ENCODE measurements around the gene RPL19.

Gene RPL19

DNA sequence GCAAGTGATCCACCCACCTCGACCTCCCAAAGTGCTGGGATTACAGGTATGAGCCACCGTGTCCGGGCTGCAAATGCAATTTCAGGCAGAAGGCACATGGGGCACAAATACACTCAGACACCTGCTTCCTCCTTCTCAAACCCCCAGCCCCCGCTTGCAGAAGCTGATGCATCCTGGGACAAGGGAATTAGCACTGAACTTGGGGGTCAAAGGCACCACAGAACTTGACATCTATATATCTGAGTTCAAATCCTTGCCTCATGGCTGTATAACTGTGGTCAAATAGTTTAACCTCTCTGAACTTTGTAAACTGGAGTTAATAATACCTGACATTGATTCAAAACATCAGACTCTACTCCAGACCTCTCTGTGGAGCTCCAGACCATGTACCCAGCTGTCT is 30.0 kb upstream of the RPL19 start:
- ChIA-PET CTCF (interaction anchor here (1.4 to 8.2 kb wide), 4 partner anchors 10 to 187 kb away, joined by 4 to 71 read pairs (median 6); no protein-coding TSS in a partner anchor), POLR2A (no interaction called here)
- TF ChIP-seq, protein P1, sequence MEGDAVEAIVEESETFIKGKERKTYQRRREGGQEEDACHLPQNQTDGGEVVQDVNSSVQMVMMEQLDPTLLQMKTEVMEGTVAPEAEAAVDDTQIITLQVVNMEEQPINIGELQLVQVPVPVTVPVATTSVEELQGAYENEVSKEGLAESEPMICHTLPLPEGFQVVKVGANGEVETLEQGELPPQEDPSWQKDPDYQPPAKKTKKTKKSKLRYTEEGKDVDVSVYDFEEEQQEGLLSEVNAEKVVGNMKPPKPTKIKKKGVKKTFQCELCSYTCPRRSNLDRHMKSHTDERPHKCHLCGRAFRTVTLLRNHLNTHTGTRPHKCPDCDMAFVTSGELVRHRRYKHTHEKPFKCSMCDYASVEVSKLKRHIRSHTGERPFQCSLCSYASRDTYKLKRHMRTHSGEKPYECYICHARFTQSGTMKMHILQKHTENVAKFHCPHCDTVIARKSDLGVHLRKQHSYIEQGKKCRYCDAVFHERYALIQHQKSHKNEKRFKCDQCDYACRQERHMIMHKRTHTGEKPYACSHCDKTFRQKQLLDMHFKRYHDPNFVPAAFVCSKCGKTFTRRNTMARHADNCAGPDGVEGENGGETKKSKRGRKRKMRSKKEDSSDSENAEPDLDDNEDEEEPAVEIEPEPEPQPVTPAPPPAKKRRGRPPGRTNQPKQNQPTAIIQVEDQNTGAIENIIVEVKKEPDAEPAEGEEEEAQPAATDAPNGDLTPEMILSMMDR (IDR thresholded peaks at IDR 0.05; ENCODE audit: control extremely low read depth, extremely low read depth, low read depth, missing control alignments) = no peak
- no peak for DNase-seq (ENCODE audit: extremely low spot score)

DNA sequence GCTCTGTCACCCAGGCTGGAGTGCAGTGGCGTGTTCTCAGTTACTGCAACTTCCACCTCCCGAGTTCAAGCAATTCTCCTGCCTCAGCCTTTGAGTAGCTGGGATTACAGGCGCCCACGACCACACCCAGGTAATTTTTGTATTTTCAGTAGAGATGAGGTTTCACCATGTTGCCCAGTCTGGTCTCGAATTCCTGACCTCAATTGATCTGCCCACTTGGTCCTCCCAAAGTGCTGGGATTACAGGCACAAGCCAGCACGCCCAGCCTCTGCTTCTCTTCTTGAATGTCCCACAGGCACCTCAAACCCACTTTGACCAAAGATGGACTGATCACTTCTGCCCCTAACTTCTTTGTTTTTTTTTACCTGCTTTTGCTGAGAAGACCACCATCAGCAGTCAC is 29.5 kb upstream of the RPL19 start:
- ChIA-PET POLR2A (no interaction called here), CTCF (interaction anchor here (1.4 to 8.2 kb wide), 4 partner anchors 10 to 187 kb away, joined by 4 to 71 read pairs (median 6); no protein-coding TSS in a partner anchor)
- TF ChIP-seq, protein P1 (IDR thresholded peaks at IDR 0.05; ENCODE audit: control extremely low read depth, extremely low read depth, low read depth, missing control alignments) = no peak

DNA sequence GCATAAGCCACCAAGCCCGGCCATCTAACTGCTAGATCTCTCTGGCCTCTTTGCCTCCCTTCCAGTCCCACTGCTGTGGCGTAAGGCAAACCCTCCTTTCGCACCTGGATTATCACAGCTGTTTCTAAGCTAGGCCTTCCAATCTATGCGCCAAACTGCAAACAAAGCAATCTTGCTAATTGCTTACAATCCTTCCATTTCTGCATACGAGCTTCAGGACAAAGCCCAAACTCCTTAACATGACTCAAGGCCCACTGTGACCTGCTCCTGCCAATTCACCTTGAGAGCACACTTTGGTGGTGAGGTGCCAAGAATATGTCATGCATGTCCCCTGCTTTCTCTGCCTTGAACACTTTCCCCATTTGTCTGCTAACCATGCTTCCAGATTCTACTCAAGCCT is 28.1 kb upstream of the RPL19 start:
- TF ChIP-seq, protein P1 (IDR thresholded peaks at IDR 0.05; ENCODE audit: control extremely low read depth, extremely low read depth, low read depth, missing control alignments) = no peak

More for the DNA sequence above, 29.5 kb upstream of the RPL19 start:
- DNase-seq (ENCODE audit: extremely low spot score) = no peak

DNA sequence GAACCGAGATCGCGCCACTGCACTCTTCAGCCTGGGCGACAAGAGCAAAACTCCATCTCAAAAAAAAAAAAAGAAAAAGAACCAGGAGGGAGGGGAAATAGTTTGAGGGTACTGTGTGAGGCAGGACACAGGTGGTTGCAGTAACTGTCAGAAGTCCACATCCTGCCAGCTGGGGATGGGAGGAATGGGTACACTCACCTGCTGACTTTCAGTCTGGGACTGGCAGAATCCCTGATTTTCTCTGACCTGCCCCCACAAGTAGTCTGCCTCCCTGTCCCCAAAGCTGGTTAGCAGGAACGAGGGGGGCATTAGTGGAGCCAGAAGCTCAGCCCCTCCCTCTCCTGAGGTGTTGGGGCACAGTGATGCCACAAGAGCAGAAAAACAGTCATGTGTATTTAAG is 27.0 kb upstream of the RPL19 start:
- no peak for DNase-seq (ENCODE audit: extremely low spot score)
- CTCF ChIA-PET = interaction anchor here (1.1 to 6.0 kb wide), 9 partner anchors 7 to 250 kb away, joined by 5 to 107 read pairs (median 17); partner anchors contain the start of genes ARL5C and RPL19
- POLR2A ChIA-PET = interaction anchor here (0.6 kb wide), 2 partner anchors 161 to 1857 kb away, joined by 3 read pairs; no protein-coding TSS in a partner anchor
- TF ChIP-seq, protein P1 (IDR thresholded peaks at IDR 0.05; ENCODE audit: control extremely low read depth, extremely low read depth, low read depth, missing control alignments) = no peak

More for the DNA sequence above, 28.1 kb upstream of the RPL19 start:
- POLR2A ChIA-PET = no interaction called here
- CTCF ChIA-PET = interaction anchor here (0.7 to 8.2 kb wide), 5 partner anchors 18 to 189 kb away, joined by 3 to 71 read pairs (median 3); no protein-coding TSS in a partner anchor
- no peak for DNase-seq (ENCODE audit: extremely low spot score)

DNA sequence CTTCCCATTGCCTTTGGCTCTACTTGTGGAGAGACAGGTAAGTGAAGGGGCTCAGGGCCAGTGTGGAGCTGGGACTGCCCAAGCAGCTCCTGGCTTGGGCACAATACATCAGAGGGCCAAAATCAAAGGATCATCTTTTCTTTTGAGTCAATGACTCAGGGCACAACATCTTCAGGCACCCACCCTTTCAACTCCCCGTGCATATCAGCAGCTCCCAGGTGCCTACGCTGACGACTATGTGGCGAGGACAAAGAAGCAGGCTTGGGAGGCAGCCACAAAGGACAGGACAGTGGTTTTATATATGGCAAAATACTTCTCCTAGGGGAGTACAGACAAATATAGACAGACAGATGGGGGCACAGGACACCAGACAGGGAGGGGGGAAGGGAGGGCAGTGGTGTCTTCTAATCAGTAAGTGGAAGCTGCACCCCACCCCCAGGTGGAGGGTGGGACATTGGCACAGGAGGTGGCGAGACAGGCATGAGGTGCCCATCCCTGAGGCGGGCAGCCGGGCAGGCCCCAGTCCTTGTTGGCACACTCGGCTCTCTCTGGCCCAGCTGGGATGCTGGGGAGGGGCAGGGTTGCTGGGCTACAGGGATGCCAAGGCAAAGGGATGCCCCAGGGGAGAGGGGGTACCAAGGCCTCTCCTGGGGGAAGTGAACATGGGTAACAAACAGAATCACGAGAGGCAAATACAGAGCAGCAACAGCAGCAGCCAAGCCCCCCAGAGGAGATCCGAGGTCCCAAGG is 26.4 kb upstream of the RPL19 start:
- TF ChIP-seq, protein P1 (IDR thresholded peaks at IDR 0.05; ENCODE audit: control extremely low read depth, extremely low read depth, low read depth, missing control alignments) = no peak
- ChIA-PET POLR2A (interaction anchor here (0.6 kb wide), 1 partner anchor 162 kb away, joined by 3 read pairs; no protein-coding TSS in a partner anchor), CTCF (interaction anchor here (1.0 to 6.0 kb wide), 25 partner anchors 8 to 504 kb away, joined by 3 to 107 read pairs (median 6); partner anchors contain the start of genes ARL5C and RPL19)
- DNase-seq (ENCODE audit: extremely low spot score) = no peak

DNA sequence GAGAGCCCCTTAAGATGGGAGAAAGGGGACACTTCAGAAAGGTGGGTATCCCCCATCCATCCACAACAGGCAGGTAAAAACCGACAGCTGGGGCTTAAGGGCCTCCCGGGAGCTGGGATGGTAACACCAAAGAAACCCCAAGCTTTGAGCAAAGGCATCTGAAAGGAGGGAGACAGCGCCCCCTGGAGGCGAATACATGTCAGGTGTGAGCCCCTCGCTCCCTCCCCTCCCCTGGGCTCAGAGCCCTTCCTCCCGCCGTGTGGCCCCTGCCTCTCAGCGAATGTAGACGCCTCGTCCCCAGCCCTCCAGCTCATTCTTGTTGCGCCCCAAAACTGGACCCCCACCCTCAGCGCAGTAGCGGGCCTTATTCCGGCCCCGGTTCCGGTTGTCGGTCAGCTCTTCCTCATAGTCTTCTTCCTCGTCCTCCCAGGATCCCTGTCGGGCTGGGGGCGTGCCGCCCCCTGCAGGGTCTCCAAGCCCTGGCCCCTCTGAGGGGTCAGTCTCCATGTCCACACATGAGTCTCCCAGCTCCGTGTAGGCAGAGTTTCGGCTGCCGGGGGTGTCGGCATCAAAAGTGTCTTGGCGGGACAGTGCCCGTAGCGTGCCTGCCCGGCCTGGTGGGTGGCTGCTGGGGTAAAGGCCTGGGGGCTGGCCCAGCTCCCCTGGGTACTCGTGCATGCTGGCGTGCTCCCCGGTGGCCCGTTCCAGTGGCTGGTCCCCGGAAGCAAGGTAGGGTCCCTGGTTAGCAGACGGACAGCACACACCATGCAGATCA is 25.0 kb upstream of the RPL19 start:
- ChIA-PET POLR2A (interaction anchor here (0.6 kb wide), 1 partner anchor 1075 kb away, joined by 7 read pairs; no protein-coding TSS in a partner anchor), CTCF (interaction anchor here (0.6 to 6.0 kb wide), 45 partner anchors 8 to 505 kb away, joined by 3 to 107 read pairs (median 4); partner anchors contain the start of genes ARL5C, CACNB1, FBXL20 and RPL19)
- peak; percentile 89 for DNase-seq (ENCODE audit: extremely low spot score)
- TF ChIP-seq, protein P1 (IDR thresholded peaks at IDR 0.05; ENCODE audit: control extremely low read depth, extremely low read depth, low read depth, missing control alignments) = peak; percentile 66

Measured in GM10248 (cell line).